NCI-H2196 (cell line): ENCODE measurements around the gene DPP6.

Experiments used
- DNase-seq: peaks from one replicate; lab custom pipeline; 2025; ENCODE audit not compliant: unreplicated experiment; lab: John Stamatoyannopoulos, UW

The DPP6 gene

DNA sequence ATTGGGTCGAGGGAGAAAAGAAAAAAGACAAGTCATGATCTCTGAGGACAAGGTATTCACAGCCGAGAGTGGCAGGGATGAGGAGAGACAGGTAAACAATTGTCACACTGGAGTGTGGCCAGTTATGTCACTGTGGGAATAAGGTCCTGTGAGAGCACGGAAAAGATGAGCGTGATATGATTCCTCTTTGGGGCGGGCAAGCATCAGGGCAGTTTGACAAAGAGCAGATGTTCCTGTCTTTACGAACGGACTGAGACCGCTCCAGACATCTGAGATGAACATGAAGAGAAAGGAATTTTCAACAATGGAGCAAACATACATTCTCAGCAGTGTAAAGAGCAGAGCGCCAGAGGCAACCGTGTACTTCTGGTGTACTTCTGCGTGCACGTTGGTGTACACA, 278.1 kb downstream of the DPP6 start:
- DNase-seq, result no peak

- no peak for DNase-seq
These were observed 280.8 kb downstream of the DPP6 start for GRCh38 chr7:154332811-154333580.

DNA sequence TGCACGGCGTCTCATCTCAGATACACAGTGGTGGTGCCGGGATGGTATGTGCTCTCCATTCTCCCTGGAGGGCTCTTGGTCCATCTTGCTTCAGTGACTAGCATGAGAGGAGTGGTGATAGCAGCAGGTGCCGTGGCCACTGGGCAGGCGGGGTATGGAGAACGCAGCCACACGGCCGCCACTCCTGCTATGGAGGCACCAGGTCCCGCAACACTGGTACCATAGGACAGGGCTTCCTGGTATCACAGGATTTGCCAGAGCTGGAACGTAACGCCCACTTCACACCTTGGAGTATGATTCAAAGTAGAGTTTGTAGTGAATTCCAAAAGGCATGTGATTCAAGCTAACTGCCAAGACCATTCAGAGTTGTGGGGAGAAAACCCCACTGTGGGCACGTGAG, 284.1 kb downstream of the DPP6 start:
- DNase-seq, result no peak

GRCh38 chr7:154338701-154339506, 286.7 kb downstream of the DPP6 start:
- no peak for DNase-seq

- no peak for DNase-seq
These were observed 290.9 kb downstream of the DPP6 start for GRCh38 chr7:154342971-154343633.

- no peak for DNase-seq
These were observed 291.7 kb downstream of the DPP6 start for GRCh38 chr7:154343778-154344412.

GRCh38 chr7:154345093-154345492, 292.9 kb downstream of the DPP6 start:
- DNase-seq, result no peak

DNA sequence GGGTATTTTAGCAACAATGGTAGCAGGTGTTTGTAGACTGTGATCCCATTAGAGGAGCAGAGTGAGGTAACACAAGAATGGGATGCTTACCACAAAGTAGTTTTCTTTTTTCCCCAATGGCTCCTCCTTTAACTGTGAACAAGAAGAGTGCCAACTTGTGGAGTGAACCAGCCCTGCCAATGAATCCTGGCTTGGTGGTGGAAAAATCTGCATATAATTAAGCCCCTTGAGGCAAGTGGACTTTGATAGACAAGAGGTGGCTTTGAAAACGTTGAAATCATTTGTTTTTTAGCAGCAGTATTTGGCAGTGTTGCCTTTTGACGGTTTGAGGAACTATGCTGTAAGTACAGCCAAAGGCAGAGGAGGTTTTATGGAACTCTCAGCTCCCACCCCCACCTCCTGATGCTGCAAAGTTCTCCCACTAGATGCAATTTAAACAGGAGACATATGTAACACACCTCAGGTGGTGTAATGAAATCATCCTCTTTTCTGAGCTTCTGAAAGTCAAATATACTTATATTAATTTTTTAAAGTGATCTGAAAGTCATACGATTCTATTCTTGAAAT, 295.6 kb downstream of the DPP6 start:
- DNase-seq, result no peak

GRCh38 chr7:154350892-154351291, 298.7 kb downstream of the DPP6 start:
- no peak for DNase-seq

DNA sequence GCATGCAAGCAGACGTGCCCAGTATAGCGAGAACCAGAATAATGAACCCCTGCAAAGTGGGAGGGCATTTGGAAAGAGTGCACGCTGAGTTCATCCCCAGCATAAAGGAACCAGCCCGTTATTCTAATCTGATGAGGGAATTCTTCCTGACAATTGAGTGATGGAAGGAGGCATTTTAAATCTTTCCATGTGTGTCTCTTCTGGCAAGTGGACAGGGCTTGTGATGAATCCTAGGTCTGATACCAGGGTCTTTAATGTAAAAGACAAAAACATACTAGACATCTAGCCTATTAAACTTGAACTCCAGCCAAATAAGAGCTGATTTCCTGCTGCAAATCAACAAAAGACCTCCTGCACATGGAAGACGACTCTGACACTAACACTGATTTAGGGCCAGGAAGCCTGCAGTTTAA, 301.2 kb downstream of the DPP6 start:
- no peak for DNase-seq

DNA sequence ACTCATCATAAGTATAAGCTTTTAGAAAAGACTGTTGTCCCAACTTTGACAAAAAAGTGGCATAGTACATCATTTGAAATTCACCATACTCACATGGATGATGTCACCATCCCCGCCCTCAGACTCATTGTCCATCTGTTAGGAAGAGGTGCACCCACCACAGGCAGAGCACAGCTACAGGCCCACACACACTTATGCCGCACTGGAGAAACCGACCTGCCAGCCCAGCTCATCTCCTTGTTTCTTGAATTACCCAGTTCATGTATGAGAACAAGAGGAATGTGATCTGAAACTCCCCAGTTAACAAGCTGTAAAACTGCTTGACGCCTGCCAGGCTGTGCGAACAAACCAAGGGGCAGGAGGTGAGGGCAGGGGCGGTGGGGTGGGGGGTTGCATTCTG, 312.0 kb downstream of the DPP6 start:
- no peak for DNase-seq

- no peak for DNase-seq
These were observed 319.2 kb downstream of the DPP6 start for GRCh38 chr7:154371424-154371823.

GRCh38 chr7:154372011-154372601, 319.9 kb downstream of the DPP6 start:
- DNase-seq, result no peak

GRCh38 chr7:154373956-154374355, 321.8 kb downstream of the DPP6 start:
- no peak for DNase-seq

GRCh38 chr7:154375956-154376355, 323.8 kb downstream of the DPP6 start:
- no peak for DNase-seq

GRCh38 chr7:154380771-154381170, 328.6 kb downstream of the DPP6 start:
- DNase-seq, result no peak

- no peak for DNase-seq
These were observed 330.8 kb downstream of the DPP6 start for GRCh38 chr7:154383045-154383444.

- no peak for DNase-seq
These were observed 333.0 kb downstream of the DPP6 start for GRCh38 chr7:154385214-154385613.

- DNase-seq, result no peak
These were observed 335.1 kb downstream of the DPP6 start for GRCh38 chr7:154387252-154387651.

DNA sequence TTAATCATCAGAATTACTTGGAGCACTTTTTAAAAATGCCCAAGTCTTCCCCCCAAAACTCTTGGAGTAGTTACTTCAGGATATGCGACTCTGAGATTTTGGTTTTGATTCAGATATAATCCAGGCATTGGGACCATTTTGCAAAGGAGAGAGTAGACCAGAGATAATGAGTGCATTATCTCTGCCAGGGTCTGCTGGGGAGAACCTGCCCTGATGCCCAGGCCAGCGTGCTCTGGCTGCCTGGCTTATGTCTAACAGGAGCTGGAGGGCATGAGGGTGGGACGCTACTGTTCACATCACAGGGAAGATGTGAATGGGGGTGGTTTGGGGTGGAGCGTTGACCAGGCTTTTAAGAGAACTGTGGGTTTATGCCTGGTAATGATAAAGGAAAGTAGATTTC, 336.2 kb downstream of the DPP6 start:
- no peak for DNase-seq

DNA sequence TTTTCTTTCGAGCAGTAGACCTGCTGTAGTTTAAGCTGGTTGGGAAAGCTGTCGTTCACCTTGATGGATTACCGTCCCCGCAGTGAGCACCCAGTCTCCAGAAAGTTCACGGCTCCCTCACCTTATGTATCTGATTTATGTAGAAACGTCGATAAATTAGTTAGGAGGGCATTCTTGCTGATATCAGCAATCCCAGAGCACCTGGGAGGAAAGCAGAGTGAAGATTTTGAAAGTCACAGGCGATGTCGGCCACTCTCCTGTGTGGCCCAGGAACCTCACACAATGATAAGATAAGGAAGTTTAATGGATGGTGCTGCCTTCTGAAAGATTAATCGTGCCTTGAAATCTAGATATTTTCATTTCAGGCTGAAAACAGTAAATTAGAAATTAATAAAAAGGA, 336.8 kb downstream of the DPP6 start:
- DNase-seq, result no peak
